ENCODE results near the gene C9orf50. TPM values are rescaled to one million over a fixed set of nuclear protein-coding genes. Genes with fewer than 3 reads are reported as not detected.
"Not testable (repeated sequence)": the region's sequence is repeated elsewhere in the genome, so short reads cannot be mapped to it uniquely, and the experiment has no call there.

Gene C9orf50
- total RNA-seq, 1 experiment from 2014 or later: not detected

DNA sequence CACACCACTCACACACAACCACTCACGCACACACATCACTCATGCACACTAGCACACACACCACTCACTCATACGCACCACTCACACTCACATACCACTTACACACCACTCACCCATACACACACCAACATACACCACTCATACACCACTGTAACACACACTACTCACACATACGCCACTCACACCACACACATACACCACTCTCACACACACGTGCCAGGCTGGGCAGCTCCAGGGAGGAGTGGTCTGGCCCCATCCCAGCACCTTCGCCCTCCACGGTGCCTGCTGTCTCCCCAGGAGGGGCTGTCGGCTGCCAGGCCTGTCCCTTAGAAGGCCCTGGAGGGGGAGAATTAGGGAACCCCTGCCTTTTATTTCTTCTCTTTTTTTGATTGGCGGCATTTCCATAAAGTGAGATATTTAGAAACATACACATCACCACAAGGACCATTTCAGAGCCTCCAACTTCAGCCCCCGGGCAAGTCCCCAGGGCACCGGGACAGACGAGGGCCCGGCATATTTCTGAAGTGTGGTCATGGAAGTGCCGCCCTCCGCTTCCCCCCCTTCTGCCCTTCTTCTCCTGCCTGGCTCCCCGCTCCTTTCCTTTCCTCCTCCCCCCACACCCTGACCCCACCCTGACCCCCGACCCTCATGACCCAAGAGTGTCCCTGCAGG is 27.3 kb upstream of the C9orf50 start:
- DNase-seq (ENCODE audit: low read depth): no peak

GRCh38 chr9:129647635-129648034 is 26.7 kb upstream of the C9orf50 start:
- no peak for DNase-seq (ENCODE audit: low read depth)

DNA sequence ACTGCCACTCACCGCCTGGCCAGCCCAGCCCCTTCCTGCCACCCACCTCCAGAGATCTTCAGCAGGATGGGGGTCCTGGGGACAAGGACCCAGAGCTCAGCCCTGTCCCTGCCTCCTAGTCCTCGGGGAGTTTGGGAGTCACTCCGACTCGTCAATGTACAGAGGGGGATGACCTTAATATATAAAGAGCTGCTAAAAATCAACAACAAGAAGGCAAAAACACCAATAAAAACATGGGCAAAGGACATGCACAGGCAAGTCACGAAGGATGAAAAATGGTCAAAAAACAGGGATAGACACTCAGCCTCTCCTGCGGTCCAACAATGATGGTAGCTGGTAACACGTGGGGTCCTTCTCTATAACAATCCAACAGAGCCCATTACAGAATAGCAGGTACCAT is 25.8 kb upstream of the C9orf50 start:
- no peak for DNase-seq (ENCODE audit: low read depth)

DNA sequence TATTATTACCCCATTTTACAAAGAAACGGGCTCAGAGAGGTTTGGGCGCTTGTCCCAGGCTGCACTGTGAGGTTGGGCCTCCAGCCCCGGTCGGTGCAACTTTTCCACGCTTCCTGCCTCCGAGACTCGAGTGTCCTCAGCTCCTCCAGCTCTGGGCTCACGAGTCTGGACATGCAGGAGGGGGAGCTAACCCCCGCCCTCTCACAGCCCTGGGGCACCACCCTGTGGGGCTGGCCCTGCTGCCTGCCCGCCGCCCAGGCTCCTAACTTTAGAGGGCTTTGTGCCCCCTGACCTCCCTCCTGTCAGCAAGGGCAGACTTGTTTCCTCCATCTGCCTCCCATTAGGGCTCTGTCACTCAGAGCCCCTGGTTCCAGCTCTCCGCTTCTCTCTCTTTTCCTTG is 25.4 kb upstream of the C9orf50 start:
- no peak for DNase-seq (ENCODE audit: low read depth)

- no peak for DNase-seq (ENCODE audit: low read depth)
These were observed 24.0 kb upstream of the C9orf50 start for GRCh38 chr9:129644902-129645301.

DNA sequence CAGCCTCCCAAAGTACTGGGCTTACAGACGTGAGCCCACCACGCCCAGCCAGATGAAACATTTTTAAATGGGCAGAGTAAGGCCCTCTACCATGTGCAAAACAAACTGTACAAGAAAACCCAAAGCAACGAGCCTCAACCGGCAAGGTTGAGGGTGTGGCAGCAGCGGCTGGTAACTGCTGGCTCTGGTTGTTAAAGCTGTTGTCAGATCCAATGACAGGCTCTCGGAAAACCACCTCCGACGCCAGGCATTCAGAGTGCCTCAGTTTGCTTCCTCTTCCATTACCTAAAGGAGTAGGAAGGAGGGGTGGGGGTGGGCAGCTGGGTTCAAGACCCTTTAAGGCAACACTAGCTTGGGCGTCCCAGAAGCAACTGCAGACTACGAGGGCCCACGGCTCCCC is 23.5 kb upstream of the C9orf50 start:
- DNase-seq (ENCODE audit: low read depth): no peak

- DNase-seq (ENCODE audit: low read depth): no peak
These were observed 22.8 kb upstream of the C9orf50 start for GRCh38 chr9:129643706-129644105.

- DNase-seq (ENCODE audit: low read depth): peak; percentile 96
These were observed 21.1 kb upstream of the C9orf50 start, which contains the start of gene ASB6 for GRCh38 chr9:129641750-129642585. Gene ASB6, minus strand, starts transcription at chr9:129642151. Its CDS starts 152 bp downstream, at chr9:129641999.

GRCh38 chr9:129640871-129641749 is 20.2 kb upstream of the C9orf50 start:
- no peak for DNase-seq (ENCODE audit: low read depth)

DNA sequence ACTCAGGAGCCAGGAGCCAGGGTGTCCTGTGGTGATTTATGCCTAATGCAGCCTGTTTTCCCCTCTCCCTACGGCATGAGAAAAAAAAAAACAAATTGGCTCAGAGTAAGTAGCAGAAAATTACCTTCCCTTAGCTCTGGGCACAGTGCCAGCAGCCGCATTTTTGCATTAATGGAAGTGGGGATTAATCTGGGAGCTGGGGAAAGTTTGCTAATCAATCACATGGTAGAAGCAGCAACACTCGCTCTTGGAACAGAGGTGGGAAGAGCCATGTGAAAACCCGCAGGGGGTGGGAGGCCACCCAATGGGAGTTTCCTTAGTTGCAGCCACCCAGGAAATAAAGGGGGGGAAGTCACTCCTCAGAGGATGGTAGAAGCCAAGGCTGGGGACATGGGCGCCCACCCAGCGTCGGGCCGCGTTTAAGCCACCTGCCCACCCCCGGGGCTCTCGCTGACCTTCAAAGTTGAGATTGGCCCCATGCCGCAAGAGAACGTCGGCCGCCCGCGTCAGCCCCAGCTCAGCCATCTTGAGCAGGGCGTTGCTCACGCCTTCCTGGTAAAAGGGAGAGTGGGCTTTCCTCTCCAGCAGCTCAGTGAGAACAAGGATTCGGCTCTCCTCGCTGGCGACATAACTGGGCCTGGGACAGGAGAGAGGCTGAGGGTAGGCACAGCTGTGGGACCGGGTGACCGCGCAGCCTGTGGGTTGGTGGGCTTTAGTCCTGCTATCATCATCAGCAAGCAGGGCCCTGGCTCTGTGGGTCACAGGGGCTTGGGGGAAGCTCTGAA is 19.4 kb upstream of the C9orf50 start:
- DNase-seq (ENCODE audit: low read depth): no peak

DNA sequence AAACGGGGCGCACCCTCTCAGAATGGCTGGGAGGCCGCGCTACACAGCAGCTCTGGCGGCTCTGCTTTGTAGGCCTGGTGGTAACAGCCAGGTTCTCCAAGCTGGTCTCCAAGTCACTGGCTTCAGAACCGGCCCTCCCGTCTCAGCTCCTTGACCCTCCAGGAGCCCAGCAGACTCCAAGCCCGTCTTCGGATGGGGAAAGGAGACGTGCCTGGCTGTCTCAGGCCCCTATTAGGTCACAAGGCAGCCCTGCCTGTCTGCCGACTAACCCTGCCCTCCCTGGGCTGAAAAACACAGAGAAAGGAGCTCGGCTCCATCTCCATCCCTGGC is 18.8 kb upstream of the C9orf50 start:
- DNase-seq (ENCODE audit: low read depth): no peak

GRCh38 chr9:129639034-129639630 is 18.2 kb upstream of the C9orf50 start:
- DNase-seq (ENCODE audit: low read depth): no peak

GRCh38 chr9:129637673-129638439 is 17.0 kb upstream of the C9orf50 start:
- DNase-seq (ENCODE audit: low read depth): no peak

DNA sequence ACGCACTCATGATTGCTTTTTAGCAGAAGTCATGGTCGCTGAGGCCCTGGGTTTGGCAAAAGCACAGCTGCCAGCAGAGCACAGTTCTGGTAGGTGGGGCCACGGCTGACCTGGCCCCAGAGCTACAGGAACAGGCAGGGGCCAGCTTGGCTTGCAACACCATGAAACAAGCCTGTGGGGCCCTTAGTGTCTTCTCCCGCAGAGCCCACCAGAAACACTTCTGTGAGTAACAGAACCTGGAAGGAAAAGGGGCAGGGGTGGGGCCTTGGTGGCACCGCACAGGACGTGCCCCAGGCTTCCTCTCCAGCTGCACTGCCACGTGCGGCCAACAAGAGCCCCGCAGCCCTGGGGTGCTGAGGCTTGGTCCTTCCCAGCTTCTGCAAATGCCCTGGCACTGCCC is 16.2 kb upstream of the C9orf50 start:
- no peak for DNase-seq (ENCODE audit: low read depth)

GRCh38 chr9:129636343-129636742 is 15.4 kb upstream of the C9orf50 start:
- not testable (repeated sequence) for DNase-seq (ENCODE audit: low read depth)

DNA sequence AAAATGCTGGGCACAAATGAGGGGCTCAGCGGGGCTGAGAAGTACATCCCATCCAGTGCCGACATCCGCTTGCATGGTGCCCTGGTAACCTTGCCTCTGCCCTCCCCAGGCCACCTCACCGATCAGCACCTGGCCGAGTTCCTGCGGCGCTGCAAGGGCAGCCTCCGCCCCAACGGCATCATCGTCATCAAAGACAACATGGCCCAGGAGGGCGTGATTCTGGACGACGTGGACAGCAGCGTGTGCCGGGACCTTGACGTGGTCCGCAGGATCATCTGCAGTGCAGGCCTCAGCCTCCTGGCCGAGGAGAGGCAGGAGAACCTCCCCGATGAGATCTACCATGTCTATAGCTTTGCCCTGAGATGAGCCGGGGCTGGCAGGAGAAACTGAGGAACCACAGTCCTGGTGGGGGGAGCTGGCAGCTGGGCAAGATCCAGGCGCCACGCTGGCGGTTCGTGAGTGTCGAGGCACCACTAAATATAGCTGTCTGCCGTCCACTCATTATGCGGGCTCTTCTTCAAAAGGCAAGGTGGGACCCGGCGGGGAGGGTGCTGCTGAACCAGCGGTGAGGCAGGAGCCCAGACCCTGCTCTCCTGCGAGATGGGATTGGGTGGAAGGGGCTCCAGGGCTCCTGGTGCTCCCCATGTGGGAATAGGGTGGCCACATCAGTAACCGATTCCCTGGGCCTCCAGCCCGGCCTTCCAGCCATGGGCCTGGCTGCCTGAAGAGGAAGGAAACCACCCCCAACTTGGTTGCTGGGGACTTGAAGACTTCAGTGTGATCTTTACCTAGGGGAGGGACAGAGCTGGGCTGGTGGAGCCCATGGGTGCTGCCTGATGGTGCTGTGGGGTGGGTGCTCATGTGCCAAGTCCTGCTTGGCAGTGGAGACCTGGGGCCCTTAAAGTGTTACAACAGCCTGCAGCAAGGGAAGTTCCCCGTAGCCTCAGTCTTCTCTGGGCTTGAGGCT is 14.5 kb upstream of the C9orf50 start:
- no peak for DNase-seq (ENCODE audit: low read depth)

DNA sequence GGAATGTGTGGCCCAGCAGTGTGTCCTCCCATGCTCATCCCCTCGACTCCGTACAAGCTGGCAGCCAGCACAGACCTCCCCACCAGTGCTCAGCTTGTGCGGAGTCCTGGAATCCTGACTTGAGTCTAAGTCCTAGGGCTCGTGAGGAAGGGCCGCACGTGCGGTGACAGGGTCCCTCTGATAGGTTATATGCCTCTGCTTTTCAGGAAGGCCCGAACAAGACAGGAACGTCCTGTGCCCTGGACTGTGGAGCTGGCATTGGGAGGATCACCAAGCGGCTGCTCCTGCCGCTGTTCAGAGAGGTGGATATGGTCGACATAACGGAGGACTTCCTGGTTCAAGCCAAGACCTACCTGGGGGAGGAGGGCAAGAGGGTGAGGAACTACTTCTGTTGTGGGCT is 12.9 kb upstream of the C9orf50 start:
- no peak for DNase-seq (ENCODE audit: low read depth)

- DNase-seq (ENCODE audit: low read depth): no peak
These were observed 12.3 kb upstream of the C9orf50 start for GRCh38 chr9:129633207-129633606.

DNA sequence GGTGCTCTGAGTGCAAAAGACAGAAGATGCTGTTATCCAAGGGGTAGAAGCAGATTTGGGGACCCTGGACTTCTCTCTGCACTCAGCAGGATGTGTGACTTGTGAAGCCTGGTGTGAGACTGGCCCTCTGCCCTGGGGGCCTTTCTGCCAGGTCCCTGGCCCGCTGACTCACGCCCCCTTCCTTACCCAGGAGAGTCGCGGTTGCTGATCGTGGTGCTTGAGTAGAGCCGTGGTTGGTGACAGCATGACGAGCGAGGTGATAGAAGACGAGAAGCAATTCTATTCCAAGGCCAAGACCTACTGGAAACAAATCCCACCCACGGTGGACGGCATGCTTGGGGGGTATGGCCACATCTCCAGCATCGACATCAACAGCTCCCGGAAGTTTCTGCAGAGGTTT is 11.6 kb upstream of the C9orf50 start:
- DNase-seq (ENCODE audit: low read depth): no peak

Measured in HT1080 (cell line).